HEK293 (cell line): Measurements from ENCODE around the gene DOCK4.

ENCODE experiments used
- CTCF ChIP-seq: fragments of 450-650 bp; formaldehyde crosslinking; IDR thresholded peaks from 2 replicates; pipeline ENCODE4 v1.5.1; 2016; ENCODE audit warnings: missing biosample characterization, missing genetic modification characterization
- ZNF133 ChIP-seq: fragments of 450-650 bp; formaldehyde crosslinking; IDR thresholded peaks from 2 replicates; pipeline ENCODE4 v1.5.1; 2016; ENCODE audit warnings: missing biosample characterization, missing genetic modification characterization
- ZNF404 ChIP-seq: fragments of 450-650 bp; formaldehyde crosslinking; IDR thresholded peaks from 2 replicates; pipeline ENCODE4 v1.5.1; 2017; ENCODE audit warnings: missing biosample characterization, missing genetic modification characterization
- ZNF777 ChIP-seq: fragments of 450-650 bp; formaldehyde crosslinking; IDR thresholded peaks from 2 replicates; pipeline ENCODE4 v1.5.1; 2017; ENCODE audit warnings: missing biosample characterization, missing genetic modification characterization, borderline replicate concordance

- TF ChIP-seq CTCF (tag by site-specific recombination) (no peak), ZNF404 (no peak), ZNF133 (no peak), ZNF777 (no peak)
These were observed 465.3 kb downstream of the DOCK4 start for GRCh38 chr7:111740942-111741341.
